ENCODE data around the gene PTGDS.

DNA sequence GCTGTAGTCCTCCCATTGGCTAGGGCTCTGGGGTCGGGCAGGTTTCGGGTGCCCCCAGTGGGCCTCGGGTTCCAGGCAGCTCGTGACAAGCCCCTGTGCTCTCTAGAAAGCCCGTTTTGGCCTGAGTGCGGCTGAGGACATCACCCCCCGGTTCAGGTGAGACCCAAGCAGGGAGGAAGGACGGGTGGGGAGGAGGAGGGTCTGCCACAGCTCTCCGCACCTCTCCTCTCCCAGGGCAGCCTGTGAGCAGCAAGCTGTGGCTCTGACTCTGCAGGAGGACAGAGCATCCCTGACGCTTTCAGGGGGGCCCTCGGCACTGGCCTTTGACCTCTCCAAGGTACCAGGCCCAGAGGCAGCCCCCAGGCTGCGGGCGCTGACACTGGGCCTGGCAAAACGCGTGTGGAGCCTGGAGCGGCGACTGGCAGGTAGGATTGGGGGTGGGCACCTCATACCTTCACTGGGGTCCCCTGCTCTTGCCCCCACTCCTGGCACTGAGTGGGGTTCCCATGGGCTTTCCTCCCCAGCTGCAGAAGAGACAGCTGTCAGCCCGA, 15.6 kb downstream of the PTGDS start:
- TF ChIP-seq, protein P1, sequence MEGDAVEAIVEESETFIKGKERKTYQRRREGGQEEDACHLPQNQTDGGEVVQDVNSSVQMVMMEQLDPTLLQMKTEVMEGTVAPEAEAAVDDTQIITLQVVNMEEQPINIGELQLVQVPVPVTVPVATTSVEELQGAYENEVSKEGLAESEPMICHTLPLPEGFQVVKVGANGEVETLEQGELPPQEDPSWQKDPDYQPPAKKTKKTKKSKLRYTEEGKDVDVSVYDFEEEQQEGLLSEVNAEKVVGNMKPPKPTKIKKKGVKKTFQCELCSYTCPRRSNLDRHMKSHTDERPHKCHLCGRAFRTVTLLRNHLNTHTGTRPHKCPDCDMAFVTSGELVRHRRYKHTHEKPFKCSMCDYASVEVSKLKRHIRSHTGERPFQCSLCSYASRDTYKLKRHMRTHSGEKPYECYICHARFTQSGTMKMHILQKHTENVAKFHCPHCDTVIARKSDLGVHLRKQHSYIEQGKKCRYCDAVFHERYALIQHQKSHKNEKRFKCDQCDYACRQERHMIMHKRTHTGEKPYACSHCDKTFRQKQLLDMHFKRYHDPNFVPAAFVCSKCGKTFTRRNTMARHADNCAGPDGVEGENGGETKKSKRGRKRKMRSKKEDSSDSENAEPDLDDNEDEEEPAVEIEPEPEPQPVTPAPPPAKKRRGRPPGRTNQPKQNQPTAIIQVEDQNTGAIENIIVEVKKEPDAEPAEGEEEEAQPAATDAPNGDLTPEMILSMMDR (IDR thresholded peaks at IDR 0.05 in 8 of 11, conservative IDR thresholded peaks at IDR 0.05 in 3 of 11), result no peak
- TF ChIP-seq POLR2AphosphoS5 (IDR thresholded peaks at IDR 0.05) (no peak), POLR2A (IDR thresholded peaks at IDR 0.05) (no peak)
